Muscle layer of colon (tissue), 2 donors: ENCODE data around the gene SMG6.
A peak's percentile ranks its signal among the peaks of the same experiment; 100 is the strongest.

Source experiments
- H3K27ac ChIP-seq: one replicate; pipeline ENCODE4 v1.7.0; 2013; ENCODE audit warnings: low read depth, mild to moderate bottlenecking, low read length, moderate library complexity
- H3K27me3 ChIP-seq, 2 donors: one replicate each; pipeline ENCODE4 v1.7.0; 2013; ENCODE audit warnings: low read length in 2 of 2, mild to moderate bottlenecking in 2 of 2; ENCODE audit not compliant: insufficient read depth in 2 of 2, control insufficient read depth in 1 of 2
- H3K36me3 ChIP-seq: one replicate; pipeline ENCODE4 v1.7.0; 2013; ENCODE audit warnings: mild to moderate bottlenecking, low read length; ENCODE audit not compliant: insufficient read depth
- H3K4me1 ChIP-seq: one replicate; pipeline ENCODE4 v1.7.0; 2013; ENCODE audit warnings: mild to moderate bottlenecking, low read length; ENCODE audit not compliant: insufficient read depth
- H3K4me3 ChIP-seq, 2 donors: one replicate each; pipeline ENCODE4 v1.7.0; 2013; ENCODE audit warnings: low read length in 2 of 2, low read depth in 1 of 2, mild to moderate bottlenecking in 1 of 2, moderate library complexity in 1 of 2
- H3K9ac ChIP-seq: one replicate; pipeline ENCODE4 v1.7.0; 2013; ENCODE audit warnings: low read length
- H3K9me3 ChIP-seq: one replicate; pipeline ENCODE4 v1.7.0; 2013; ENCODE audit warnings: mild to moderate bottlenecking, low read length
- donor health status: abdominal sarcoma.
- donor health status: Adenocarcinoma of cecum.

SMG6 gene

DNA sequence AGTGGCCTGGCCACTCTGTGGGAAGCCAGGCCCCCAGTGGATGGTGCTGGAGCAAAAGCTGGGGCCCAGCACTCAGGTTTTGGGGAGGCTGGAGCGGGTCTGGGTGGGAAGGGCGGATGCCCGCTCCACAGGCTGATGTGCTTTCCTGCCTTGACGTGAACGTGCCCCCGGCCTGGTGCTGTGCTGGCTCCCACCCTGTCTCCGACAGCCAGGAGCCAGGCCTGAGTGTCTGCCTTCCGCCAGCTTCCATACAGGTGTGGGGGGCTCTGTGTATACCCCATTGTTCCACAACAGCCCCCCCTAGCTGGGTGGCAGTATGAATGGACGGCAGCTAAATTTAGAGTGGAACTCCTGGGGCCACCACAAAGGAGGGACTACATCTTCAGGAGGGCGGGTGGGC is 228.7 kb downstream of the SMG6 start:
- Histone ChIP-seq H3K4me3 (no peak overlapping the region), H3K27me3 (no peaks in the 10 kb centered on the region), H3K27ac (peak overlapping the region; percentile 24), H3K9me3 (no peaks in the 10 kb centered on the region), H3K4me1 (peaks cover 30% of the 10 kb centered on the region), H3K36me3 (peaks cover 21% of the 10 kb centered on the region), H3K9ac (no peak overlapping the region)

- no peak overlapping the region for H3K4me3 ChIP-seq
- no peaks in the 10 kb centered on the region for H3K9me3 ChIP-seq
- H3K27me3 ChIP-seq = no peaks in the 10 kb centered on the region
- no peak overlapping the region for H3K9ac ChIP-seq
- H3K36me3 ChIP-seq = peaks cover 14% of the 10 kb centered on the region
- no peak overlapping the region for H3K27ac ChIP-seq
- H3K4me1 ChIP-seq = peaks cover 40% of the 10 kb centered on the region
Observed at GRCh38 chr17:2071455-2072281, 231.9 kb downstream of the SMG6 start.

DNA sequence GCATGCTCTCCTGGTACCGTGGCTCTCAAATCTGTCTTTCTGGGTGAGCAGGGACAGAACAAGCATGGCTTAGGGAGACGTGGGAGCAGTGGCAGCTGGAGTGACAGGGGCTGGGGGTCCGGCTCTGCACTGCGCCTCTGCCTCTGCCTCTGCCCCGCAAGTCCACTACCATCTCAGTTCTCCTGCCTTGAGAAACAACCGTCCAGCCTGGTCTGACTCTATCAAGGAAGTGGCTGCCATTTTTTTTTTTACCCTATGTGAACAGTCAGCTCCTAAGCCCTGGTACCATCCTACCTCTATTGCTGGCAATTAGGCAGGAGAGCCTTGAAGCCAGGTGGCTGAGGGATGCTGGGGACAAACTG is 232.6 kb downstream of the SMG6 start:
- no peak overlapping the region for H3K9ac ChIP-seq
- H3K4me3 ChIP-seq = no peak overlapping the region
- H3K36me3 ChIP-seq = peaks cover 16% of the 10 kb centered on the region
- H3K4me1 ChIP-seq = peaks cover 40% of the 10 kb centered on the region
- H3K27me3 ChIP-seq = no peaks in the 10 kb centered on the region
- no peaks in the 10 kb centered on the region for H3K9me3 ChIP-seq
- H3K27ac ChIP-seq = no peak overlapping the region

DNA sequence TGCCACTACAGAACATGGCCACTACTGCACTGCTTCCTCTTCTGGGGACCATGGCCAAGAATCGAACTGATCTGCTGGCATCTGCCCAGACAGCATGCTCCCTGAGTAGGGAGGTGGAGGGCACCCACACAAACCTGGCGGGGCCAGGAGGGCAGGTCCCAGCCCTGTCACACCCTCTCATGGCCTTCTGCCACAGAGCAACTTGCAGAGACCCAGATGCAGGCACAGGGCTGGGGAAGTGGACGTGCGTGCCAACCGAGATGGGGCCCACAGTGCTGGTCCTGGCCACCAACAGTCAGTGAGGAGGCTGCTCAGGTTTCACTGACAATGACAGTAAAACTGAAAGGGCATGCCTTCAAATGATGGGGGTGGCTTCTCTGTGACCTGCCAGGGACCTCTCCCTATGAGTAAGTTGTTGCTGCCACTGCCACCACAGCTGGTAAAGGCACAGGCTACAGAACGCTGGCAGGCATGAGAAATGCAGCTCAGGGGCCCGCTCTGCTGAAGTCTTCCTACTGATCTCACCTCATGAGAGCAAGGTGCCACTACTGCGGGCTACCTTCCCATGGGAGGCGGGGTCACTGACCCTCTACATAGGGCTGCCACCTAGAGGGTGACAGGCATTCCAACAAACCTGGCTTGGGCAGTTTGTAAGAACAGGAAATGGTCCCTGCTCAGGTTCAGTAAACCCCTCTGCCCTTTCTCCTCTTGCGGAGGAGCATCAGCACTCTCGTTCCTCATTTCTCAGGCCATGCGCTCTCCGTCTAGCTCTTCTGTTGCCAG is 233.2 kb downstream of the SMG6 start:
- H3K9me3 ChIP-seq = no peaks in the 10 kb centered on the region
- H3K27ac ChIP-seq = no peak overlapping the region
- H3K27me3 ChIP-seq = no peaks in the 10 kb centered on the region
- H3K36me3 ChIP-seq = peaks cover 20% of the 10 kb centered on the region
- H3K4me3 ChIP-seq = no peak overlapping the region
- peaks cover 40% of the 10 kb centered on the region for H3K4me1 ChIP-seq
- no peak overlapping the region for H3K9ac ChIP-seq

GRCh38 chr17:2068519-2069051 is 235.0 kb downstream of the SMG6 start:
- H3K36me3 ChIP-seq = peaks cover 35% of the 10 kb centered on the region
- peaks cover 53% of the 10 kb centered on the region for H3K4me1 ChIP-seq
- H3K9me3 ChIP-seq = no peaks in the 10 kb centered on the region

DNA sequence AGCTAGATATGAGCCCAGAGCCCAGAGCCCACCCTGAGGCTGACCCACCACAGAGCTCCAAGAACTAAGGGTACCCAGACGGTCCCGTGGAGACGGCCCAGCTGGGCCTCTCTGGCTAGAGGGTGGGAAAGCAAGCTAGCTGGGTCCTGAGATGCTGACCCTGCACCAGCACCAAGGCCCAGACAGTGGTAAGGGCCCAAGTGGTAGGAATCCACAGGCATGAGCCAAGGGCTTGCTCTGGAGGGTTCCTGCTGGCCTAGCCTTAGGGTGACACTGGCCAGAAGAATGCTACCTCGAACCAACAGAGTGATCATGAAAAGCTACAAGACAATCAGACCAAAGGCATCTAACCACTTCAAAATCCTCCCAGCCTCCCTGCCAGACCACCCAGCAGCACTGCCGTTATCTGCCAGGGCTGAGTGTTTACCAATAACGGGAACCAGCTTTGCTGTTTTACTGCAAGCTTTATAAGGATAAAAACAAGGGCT is 235.5 kb downstream of the SMG6 start:
- Histone ChIP-seq H3K4me1 (peaks cover 57% of the 10 kb centered on the region), H3K36me3 (peaks cover 36% of the 10 kb centered on the region), H3K27me3 (no peaks in the 10 kb centered on the region), H3K9me3 (no peaks in the 10 kb centered on the region), H3K4me3 (no peak overlapping the region), H3K9ac (no peak overlapping the region), H3K27ac (no peak overlapping the region)

More at GRCh38 chr17:2068519-2069051, 235.0 kb downstream of the SMG6 start:
- Histone ChIP-seq H3K27me3 (no peaks in the 10 kb centered on the region), H3K9ac (no peak overlapping the region), H3K27ac (no peak overlapping the region), H3K4me3 (no peak overlapping the region)

GRCh38 chr17:2067608-2068024 is 236.0 kb downstream of the SMG6 start:
- Histone ChIP-seq H3K9ac (no peak overlapping the region), H3K36me3 (peaks cover 36% of the 10 kb centered on the region), H3K4me3 (no peak overlapping the region), H3K4me1 (peaks cover 62% of the 10 kb centered on the region), H3K27ac (no peak overlapping the region), H3K27me3 (no peaks in the 10 kb centered on the region), H3K9me3 (no peaks in the 10 kb centered on the region)

DNA sequence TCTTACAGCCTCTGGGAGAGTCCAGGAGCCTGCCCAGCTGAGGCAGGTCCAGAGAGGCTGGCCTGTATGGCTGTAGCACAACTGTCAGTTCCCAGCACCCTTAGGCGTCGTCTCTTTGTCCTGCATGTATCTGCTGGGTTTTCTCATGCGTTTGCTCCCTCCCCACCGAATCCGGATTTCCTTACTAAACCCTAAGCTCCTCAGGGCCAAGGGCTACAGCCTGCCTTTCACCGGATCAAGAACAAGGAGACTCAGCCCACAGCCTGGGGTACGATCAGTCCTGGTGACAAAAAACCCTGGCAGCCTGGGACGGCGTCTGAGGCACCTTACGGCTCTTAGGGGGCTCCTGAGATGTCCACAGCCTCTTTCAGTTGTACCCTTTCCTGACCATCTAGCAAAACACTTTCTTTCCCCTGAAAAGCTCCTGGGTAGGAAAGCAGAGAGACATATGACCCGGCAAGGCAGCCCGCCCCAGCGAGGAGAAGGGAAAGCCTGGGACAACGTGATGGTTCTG is 236.5 kb downstream of the SMG6 start:
- no peak overlapping the region for H3K9ac ChIP-seq

DNA sequence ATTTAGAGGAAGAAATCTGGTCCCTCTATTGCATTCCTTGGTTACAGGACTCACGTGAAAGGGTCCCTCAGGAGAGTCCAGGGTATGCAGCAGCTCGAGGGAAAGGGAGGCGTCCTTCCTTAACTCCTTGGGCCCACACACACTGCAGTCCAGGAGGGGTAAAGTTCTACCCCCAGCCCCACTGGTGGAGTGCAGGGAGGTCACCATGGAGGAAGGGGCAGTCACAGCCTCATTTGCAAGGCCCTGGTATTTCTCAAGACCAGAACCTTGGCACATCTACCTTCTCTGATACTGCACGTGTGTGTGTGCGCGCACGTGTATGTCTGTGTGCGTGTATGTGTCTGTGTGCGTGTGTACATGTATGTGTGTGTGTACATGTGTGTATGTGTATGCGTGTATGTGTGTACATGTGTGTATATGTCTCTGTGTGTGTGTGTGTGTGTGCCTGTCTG is 237.6 kb downstream of the SMG6 start:
- no peaks in the 10 kb centered on the region for H3K27me3 ChIP-seq
- no peak overlapping the region for H3K9ac ChIP-seq
- no peaks in the 10 kb centered on the region for H3K9me3 ChIP-seq
- H3K36me3 ChIP-seq = peaks cover 42% of the 10 kb centered on the region
- no peak overlapping the region for H3K4me3 ChIP-seq
- no peak overlapping the region for H3K27ac ChIP-seq
- peaks cover 70% of the 10 kb centered on the region for H3K4me1 ChIP-seq

More for the DNA sequence above, 236.5 kb downstream of the SMG6 start:
- Histone ChIP-seq H3K36me3 (peaks cover 37% of the 10 kb centered on the region), H3K4me3 (no peak overlapping the region), H3K4me1 (peaks cover 65% of the 10 kb centered on the region), H3K27me3 (no peaks in the 10 kb centered on the region), H3K27ac (peak overlapping the region; percentile 45), H3K9me3 (no peaks in the 10 kb centered on the region)

- Histone ChIP-seq H3K4me1 (peaks cover 67% of the 10 kb centered on the region), H3K27me3 (no peaks in the 10 kb centered on the region), H3K9me3 (no peaks in the 10 kb centered on the region), H3K9ac (no peak overlapping the region), H3K36me3 (peaks cover 47% of the 10 kb centered on the region), H3K27ac (no peak overlapping the region), H3K4me3 (no peak overlapping the region)
Observed at GRCh38 chr17:2064980-2065785, 238.4 kb downstream of the SMG6 start.
